DND-41 (cell line): ENCODE results near the gene TRIP13.

Experiments
- ATAC-seq: fragments of 200-7000 bp; cut with Tn5 transposase; 3 replicates; pipeline ENCODE4 v1.9.1; 2021; ENCODE audit warnings: low read depth; ENCODE audit not compliant: insufficient read depth
- DNase-seq: peaks from one replicate; pipeline ENCODE4 v3.0.0-alpha.2; 2020
- H2AFZ ChIP-seq: 2 replicates; pipeline ENCODE4 v1.6.0; 2012; ENCODE audit warnings: low read depth, low read length
- H3K27ac ChIP-seq: 2 replicates; pipeline ENCODE4 v1.5.1; 2012; ENCODE audit warnings: low read length, inconsistent platforms
- H3K27me3 ChIP-seq: fragments of 200-600 bp; sonication (generic); 2 replicates; pipeline ENCODE4 v1.6.0; 2012; ENCODE audit warnings: low read length, mild to moderate bottlenecking, inconsistent platforms; ENCODE audit not compliant: insufficient read depth, poor library complexity
- H3K36me3 ChIP-seq: 2 replicates; pipeline ENCODE4 v1.5.1; 2012; ENCODE audit warnings: low read length, inconsistent platforms; ENCODE audit not compliant: insufficient read depth
- H3K4me1 ChIP-seq: 2 replicates; pipeline ENCODE4 v1.5.1; 2012; ENCODE audit warnings: mild to moderate bottlenecking, low read length; ENCODE audit not compliant: insufficient read depth
- H3K4me2 ChIP-seq: 2 replicates; pipeline ENCODE4 v1.6.0; 2012; ENCODE audit warnings: mild to moderate bottlenecking, moderate library complexity, low read length, inconsistent platforms; ENCODE audit not compliant: insufficient read depth
- H3K4me3 ChIP-seq, 2 experiments: fragments of 200-600 bp in 1 of 2; shearing (Covaris generic) in 1 of 2; 2 replicates each; pipeline ENCODE4 v1.5.1; 2012 to 2016; ENCODE audit warnings: inconsistent platforms in 2 of 2, low read length in 2 of 2, mild to moderate bottlenecking in 2 of 2, low read depth in 1 of 2, moderate library complexity in 1 of 2
- H3K79me2 ChIP-seq: 2 replicates; pipeline ENCODE4 v1.6.0; 2012; ENCODE audit warnings: low read length, inconsistent platforms; ENCODE audit not compliant: insufficient read depth
- H3K9ac ChIP-seq: 2 replicates; pipeline ENCODE4 v1.6.0; 2012; ENCODE audit warnings: low read depth, mild to moderate bottlenecking, inconsistent platforms, low read length, moderate library complexity
- H3K9me3 ChIP-seq: 2 replicates; pipeline ENCODE4 v1.5.1; 2012; ENCODE audit warnings: low read length, moderate library complexity, mild to moderate bottlenecking, inconsistent platforms; ENCODE audit not compliant: insufficient read depth, severe bottlenecking
- H4K20me1 ChIP-seq: 2 replicates; pipeline ENCODE4 v1.6.0; 2012; ENCODE audit warnings: low read length; ENCODE audit not compliant: insufficient read depth
- CTCF ChIP-seq: IDR thresholded peaks from 2 replicates; pipeline ENCODE4 v1.5.1; 2012; ENCODE audit warnings: borderline replicate concordance, low read length, moderate library complexity, mild to moderate bottlenecking; ENCODE audit not compliant: poor library complexity, severe bottlenecking; ENCODE audit errors: extremely low read depth
- EZH2 ChIP-seq: IDR thresholded peaks from 3 replicates; pipeline ENCODE4 v1.6.1; 2012; ENCODE audit warnings: borderline replicate concordance, low read depth, mild to moderate bottlenecking, moderate library complexity, low read length, inconsistent platforms; ENCODE audit not compliant: severe bottlenecking

The TRIP13 gene

GRCh38 chr5:885529-885928, 7.2 kb upstream of the TRIP13 start:
- Histone ChIP-seq H3K4me3 (no peak overlapping the region), H3K79me2 (peaks cover 77% of the 10 kb centered on the region), H4K20me1 (peaks cover 80% of the 10 kb centered on the region), H2AFZ (no peak overlapping the region), H3K4me2 (no peak overlapping the region), H3K36me3 (peaks cover 100% of the 10 kb centered on the region), H3K27me3 (no peaks in the 10 kb centered on the region), H3K9ac (no peak overlapping the region), H3K27ac (no peak overlapping the region), H3K4me1 (peaks cover 5% of the 10 kb centered on the region), H3K9me3 (no peaks in the 10 kb centered on the region)
- TF ChIP-seq CTCF (no peak), EZH2 (no peak)
- DNase-seq (no peak), ATAC-seq (no peak)

DNA sequence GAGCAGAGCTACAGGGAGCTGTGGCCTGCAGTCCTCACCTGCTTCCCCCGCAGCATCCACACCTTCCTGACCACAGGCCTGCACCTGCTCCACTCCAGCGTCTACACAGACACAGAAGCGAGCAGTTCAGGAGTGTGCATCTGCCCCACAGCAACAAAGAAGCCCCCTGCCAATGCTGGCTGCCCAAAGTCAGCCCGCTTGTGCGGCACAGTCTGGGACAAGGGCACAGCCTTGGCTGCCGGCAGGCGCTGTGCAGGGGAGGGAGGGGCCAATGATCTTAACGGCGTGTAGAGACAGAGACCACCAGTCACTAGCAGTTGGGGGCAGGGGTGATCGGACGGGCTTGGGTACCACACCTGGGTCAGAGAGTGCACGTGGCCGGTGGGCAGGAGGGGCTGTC, 6.6 kb upstream of the TRIP13 start:
- peaks cover 10% of the 10 kb centered on the region for H3K4me1 ChIP-seq
- no peak overlapping the region for H3K4me2 ChIP-seq
- no peak overlapping the region for H2AFZ ChIP-seq
- peaks cover 80% of the 10 kb centered on the region for H4K20me1 ChIP-seq
- no peaks in the 10 kb centered on the region for H3K9me3 ChIP-seq
- ATAC-seq (peak; percentile 18; the same call in 1 of the 3 replicates), DNase-seq (no peak)
- no peak for TF ChIP-seq EZH2
- no peak for TF ChIP-seq CTCF
- no peak overlapping the region for H3K4me3 ChIP-seq
- peaks cover 80% of the 10 kb centered on the region for H3K79me2 ChIP-seq
- peaks cover 100% of the 10 kb centered on the region for H3K36me3 ChIP-seq
- no peak overlapping the region for H3K27ac ChIP-seq
- no peaks in the 10 kb centered on the region for H3K27me3 ChIP-seq
- H3K9ac ChIP-seq: no peak overlapping the region

DNA sequence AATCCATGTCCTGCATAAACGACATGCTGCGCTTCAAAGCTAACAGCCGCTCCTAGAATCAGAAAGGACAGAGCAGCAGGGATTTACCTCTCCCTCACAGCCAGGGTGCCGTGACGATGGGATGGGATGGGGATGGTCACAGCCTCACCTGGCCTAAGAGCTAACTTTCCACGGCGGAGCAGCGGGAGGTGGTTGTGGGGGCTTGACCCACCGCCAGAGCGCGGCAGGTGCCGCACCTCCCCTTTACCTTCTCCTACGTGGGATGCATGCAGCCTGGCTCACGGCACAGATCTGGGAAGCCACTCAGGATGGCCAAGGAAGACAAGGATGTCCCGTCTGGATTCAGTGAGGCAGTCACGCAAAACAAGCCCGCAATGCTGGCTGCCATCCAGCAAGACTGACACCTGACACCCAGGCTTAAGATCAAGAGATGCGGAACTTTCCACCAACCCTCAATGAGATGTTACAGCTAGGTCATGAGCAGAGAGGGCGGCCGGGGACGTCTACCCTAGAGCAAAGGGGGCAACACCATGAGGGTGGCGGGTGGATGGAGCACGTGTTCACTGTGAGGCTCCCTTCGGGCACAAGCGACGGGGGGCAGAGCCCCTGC, 5.9 kb upstream of the TRIP13 start:
- no peaks in the 10 kb centered on the region for H3K27me3 ChIP-seq
- H4K20me1 ChIP-seq: peaks cover 80% of the 10 kb centered on the region
- H3K4me1 ChIP-seq: peaks cover 18% of the 10 kb centered on the region
- TF ChIP-seq EZH2 (no peak), CTCF (no peak)
- H3K9ac ChIP-seq: no peak overlapping the region
- H3K36me3 ChIP-seq: peaks cover 100% of the 10 kb centered on the region
- no peak overlapping the region for H3K4me3 ChIP-seq
- no peak overlapping the region for H2AFZ ChIP-seq
- H3K27ac ChIP-seq: no peak overlapping the region
- peaks cover 80% of the 10 kb centered on the region for H3K79me2 ChIP-seq
- no peak for DNase-seq
- H3K4me2 ChIP-seq: no peak overlapping the region
- no peaks in the 10 kb centered on the region for H3K9me3 ChIP-seq
- no peak for ATAC-seq
